ENCODE measurements around the gene EGFL8. TPM values are rescaled to one million over a fixed set of nuclear protein-coding genes. Genes with fewer than 3 reads are reported as not detected.

EGFL8 gene
- total and polyA plus RNA-seq, 2 donors (not counting 3 experiments of a cell fraction or from before 2014, with no cell fraction given): 9.0 to 12.6 TPM

GRCh38 chr6:32133786-32134185 is 30.6 kb upstream of the EGFL8 start:
- BruUV-seq (replicated peaks): no TSS peak
- no peak overlapping the region for H3K9ac ChIP-seq (replicated peaks; ENCODE audit: extremely low read depth, insufficient read depth, low read length)
- CTCF ChIA-PET: no interaction called here
- dilution Hi-C loops (cut with MboI; ENCODE audit: extremely low pct_ligation_motif_present, low sequenced_read_pairs) (no loop called here), intact Hi-C loops (cut with micrococcal nuclease) (no loop called here)
- no peak overlapping the region for H3K4me3 ChIP-seq (replicated peaks in 1 of 3; ENCODE audit: insufficient read depth in 1 of 3, low read depth in 1 of 3, low read length in 3 of 3)
- FAIRE-seq (no peak), DNase-seq (ENCODE audit: low read depth, low spot score) (no peak)
- H4K20me1 ChIP-seq (replicated peaks; ENCODE audit: control insufficient read depth, extremely low read depth, insufficient read depth, low read length): no peaks in the 10 kb centered on the region
- no peaks in the 10 kb centered on the region for H3K9me3 ChIP-seq (replicated peaks; ENCODE audit: control insufficient read depth, insufficient read depth, low read length)
- H3K4me2 ChIP-seq (ENCODE audit: insufficient read depth, low read length): no peak overlapping the region
- H3K27me3 ChIP-seq (ENCODE audit: control insufficient read depth in 2 of 2, insufficient read depth in 2 of 2, low read length in 2 of 2): peaks cover 8 to 10% of the 10 kb centered on the region in 2 experiments
- TF ChIP-seq MAX (IDR thresholded peaks at IDR 0.05; ENCODE audit: insufficient read depth, insufficient read length) (no peak), EZH2 (IDR thresholded peaks at IDR 0.05; ENCODE audit: borderline replicate concordance, low read depth, low read length, severe bottlenecking) (no peak), CTCF (IDR thresholded peaks at IDR 0.05; ENCODE audit: extremely low read depth in 1 of 2, insufficient read depth in 1 of 2, low read depth in 1 of 2, low read length in 2 of 2) (no peak), JUN (IDR thresholded peaks at IDR 0.05; ENCODE audit: borderline replicate concordance, insufficient read depth, insufficient read length, low read depth) (no peak), FOS (IDR thresholded peaks at IDR 0.05; ENCODE audit: borderline replicate concordance, insufficient read depth, low read length) (no peak), POLR2AphosphoS5 (IDR thresholded peaks at IDR 0.05; ENCODE audit: insufficient read depth, low read depth, low read length) (no peak), POLR2A (IDR thresholded peaks at IDR 0.05; ENCODE audit: low read depth, low read length) (no peak), GATA2 (IDR thresholded peaks at IDR 0.05; ENCODE audit: insufficient read depth, insufficient read length, low read depth, low read length) (no peak), MYC (IDR thresholded peaks at IDR 0.05; ENCODE audit: low read depth, low read length) (no peak)
- peaks cover 5% of the 10 kb centered on the region for H3K79me2 ChIP-seq (ENCODE audit: control insufficient read depth, insufficient read depth, low read length)
- H2AFZ ChIP-seq (ENCODE audit: low read depth, low read length): no peak overlapping the region
- no peaks in the 10 kb centered on the region for H3K36me3 ChIP-seq (ENCODE audit: control insufficient read depth in 2 of 2, extremely low read depth in 1 of 2, insufficient read depth in 2 of 2, low read length in 2 of 2)
- POLR2A ChIA-PET: no interaction called here
- no peak overlapping the region for H3K27ac ChIP-seq (ENCODE audit: insufficient read depth, low read depth, low read length)
- no peaks in the 10 kb centered on the region for H3K9me1 ChIP-seq (replicated peaks; ENCODE audit: control insufficient read depth, extremely low read depth, insufficient read depth, low read length)
- H3K4me1 ChIP-seq (ENCODE audit: control insufficient read depth, extremely low read depth, insufficient read depth, low read length): peaks cover 9% of the 10 kb centered on the region

Measured in endothelial cell of umbilical vein (primary cell).